ENCODE results near the gene CYP27C1.

DNA sequence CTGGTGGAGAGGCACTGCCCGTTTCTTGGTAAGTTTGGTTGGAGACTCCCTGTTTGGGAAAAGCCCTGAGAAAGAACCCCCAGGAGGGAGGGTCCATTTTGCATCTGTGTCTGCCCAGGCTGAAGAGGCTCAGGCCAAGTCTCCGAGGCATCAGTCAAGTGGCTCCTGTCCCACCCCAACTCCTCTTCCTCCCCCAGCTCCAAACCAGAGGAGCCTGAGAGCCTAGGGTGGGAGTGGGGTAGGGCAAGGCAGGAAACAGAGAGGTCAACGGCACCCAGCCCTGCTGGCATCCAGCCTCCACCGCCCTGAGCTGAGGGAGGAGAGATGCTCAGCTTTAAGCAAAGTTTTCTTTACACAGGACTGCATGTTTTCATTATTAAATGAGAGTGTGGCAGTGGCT lies 38.2 kb downstream of the CYP27C1 start:
- TF ChIP-seq, protein P1, sequence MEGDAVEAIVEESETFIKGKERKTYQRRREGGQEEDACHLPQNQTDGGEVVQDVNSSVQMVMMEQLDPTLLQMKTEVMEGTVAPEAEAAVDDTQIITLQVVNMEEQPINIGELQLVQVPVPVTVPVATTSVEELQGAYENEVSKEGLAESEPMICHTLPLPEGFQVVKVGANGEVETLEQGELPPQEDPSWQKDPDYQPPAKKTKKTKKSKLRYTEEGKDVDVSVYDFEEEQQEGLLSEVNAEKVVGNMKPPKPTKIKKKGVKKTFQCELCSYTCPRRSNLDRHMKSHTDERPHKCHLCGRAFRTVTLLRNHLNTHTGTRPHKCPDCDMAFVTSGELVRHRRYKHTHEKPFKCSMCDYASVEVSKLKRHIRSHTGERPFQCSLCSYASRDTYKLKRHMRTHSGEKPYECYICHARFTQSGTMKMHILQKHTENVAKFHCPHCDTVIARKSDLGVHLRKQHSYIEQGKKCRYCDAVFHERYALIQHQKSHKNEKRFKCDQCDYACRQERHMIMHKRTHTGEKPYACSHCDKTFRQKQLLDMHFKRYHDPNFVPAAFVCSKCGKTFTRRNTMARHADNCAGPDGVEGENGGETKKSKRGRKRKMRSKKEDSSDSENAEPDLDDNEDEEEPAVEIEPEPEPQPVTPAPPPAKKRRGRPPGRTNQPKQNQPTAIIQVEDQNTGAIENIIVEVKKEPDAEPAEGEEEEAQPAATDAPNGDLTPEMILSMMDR (IDR thresholded peaks at IDR 0.05), result no peak
- no peak for TF ChIP-seq POLR2A (IDR thresholded peaks at IDR 0.05)
